ENCODE results near the gene AMT.

Gene AMT

GRCh38 chr3:49422379-49423248 is at the start of gene AMT:
Gene AMT, minus strand, starts transcription at chr3:49422473. Its CDS starts 23 bp downstream, at chr3:49422450.
- no peaks in the 10 kb centered on the region for H3K27me3 ChIP-seq (ENCODE audit: insufficient read depth, low read depth, severe bottlenecking)
- H3K9me3 ChIP-seq (ENCODE audit: severe bottlenecking) = no peaks in the 10 kb centered on the region
- peaks cover 10% of the 10 kb centered on the region; the same call in 1 of the 2 replicates for H3K36me3 ChIP-seq
- H3K4me3 ChIP-seq (ENCODE audit: low read depth, low read length) = peak within 1 kb of the TSS; percentile 67
- peak; percentile 89 for DNase-seq
- H3K27ac ChIP-seq = peak within 1 kb of the TSS; percentile 73
- TF ChIP-seq CTCF (IDR thresholded peaks at IDR 0.05; ENCODE audit: low read depth, low read length) = no peak

DNA sequence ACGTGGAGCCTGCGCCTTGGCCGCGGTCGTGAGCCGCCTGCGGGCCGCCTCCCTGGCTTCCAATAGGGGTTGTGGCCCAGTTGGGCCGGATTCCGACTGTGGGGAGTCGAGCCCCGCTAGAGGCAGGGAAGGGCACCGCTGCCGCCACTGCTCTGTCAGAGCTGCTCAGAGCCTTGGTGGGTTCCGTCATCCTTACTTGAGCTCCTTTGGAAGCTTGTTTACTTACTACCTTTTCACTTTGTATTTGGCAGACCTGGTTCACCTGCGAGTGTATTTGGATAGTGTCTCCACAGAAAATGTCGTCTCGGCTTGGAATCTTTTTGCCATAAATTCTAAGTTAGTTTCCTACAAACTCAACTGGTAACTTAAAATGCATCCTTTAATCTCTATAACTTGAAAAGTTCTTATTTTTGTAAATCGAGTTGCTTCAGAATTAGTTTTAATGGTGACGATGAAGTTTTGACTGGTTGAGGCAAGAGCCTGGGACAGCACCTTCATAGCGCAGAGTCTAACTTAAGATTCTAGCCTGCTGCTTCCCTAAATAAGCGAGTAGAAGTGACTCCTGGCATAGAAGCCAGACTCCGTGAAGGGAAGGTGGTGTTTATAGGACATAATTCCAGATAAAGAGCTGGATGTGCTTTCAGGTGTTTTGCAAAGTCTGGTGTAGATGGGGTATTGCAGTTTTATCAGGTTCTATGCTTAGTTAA is 48.6 kb upstream of the AMT start:
- no peak for TF ChIP-seq CTCF (IDR thresholded peaks at IDR 0.05; ENCODE audit: low read depth, low read length)
- Histone ChIP-seq H3K27ac (peak overlapping the region; percentile 93), H3K9me3 (ENCODE audit: severe bottlenecking) (no peaks in the 10 kb centered on the region), H3K36me3 (peaks cover 10% of the 10 kb centered on the region), H3K4me3 (ENCODE audit: low read depth, low read length) (peak overlapping the region; percentile 76), H3K27me3 (ENCODE audit: insufficient read depth, low read depth, severe bottlenecking) (no peaks in the 10 kb centered on the region)
- DNase-seq = no peak

DNA sequence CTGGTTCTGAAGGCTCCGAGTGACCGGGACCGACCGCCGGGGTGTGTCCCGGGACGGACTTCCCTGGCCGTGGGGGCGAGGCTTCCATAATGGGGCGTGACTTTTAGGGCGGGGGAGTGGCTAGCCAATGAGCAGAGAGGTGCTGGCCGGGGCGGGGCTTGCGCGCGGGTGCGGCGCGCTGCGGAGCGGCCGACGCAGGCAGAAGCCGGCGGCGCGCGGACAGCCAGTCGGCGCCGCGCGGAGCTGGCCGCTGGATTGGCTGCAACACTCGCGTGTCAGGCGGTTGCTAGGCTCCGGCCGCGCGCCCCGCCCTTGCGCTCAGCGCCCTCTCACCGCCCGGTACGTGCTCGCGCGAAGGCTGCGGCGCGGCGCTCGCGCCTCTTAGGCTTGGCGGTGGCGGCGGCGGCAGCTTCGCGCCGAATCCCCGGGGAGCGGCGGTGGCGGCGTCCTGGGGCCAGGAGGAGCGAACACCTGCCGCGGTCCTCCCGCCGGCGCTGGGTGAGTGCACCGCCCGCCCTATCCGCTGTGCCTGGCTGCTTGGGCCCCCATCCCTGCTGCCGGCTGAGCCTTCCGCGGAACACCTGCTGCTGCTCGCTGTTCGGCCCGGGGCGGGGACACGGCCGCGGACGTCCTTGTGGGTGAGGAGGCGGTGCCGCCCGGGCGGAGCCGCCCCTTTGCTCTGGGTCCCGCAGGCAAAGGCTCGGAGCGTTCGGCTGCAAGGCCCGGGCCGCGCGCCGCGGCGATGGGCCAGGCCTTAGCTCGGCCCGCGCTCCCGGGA is 47.9 kb upstream of the AMT start, which contains the start of gene DAG1:
Gene DAG1, plus strand, starts transcription at position 332 of the 778 bp plus-strand sequence. CDS start 40,268 bp downstream, outside the sequence.
- Histone ChIP-seq H3K4me3 (ENCODE audit: low read depth, low read length) (peak within 1 kb of the TSS; percentile 76), H3K27me3 (ENCODE audit: insufficient read depth, low read depth, severe bottlenecking) (no peaks in the 10 kb centered on the region), H3K27ac (peak within 1 kb of the TSS; percentile 93), H3K9me3 (ENCODE audit: severe bottlenecking) (no peaks in the 10 kb centered on the region), H3K36me3 (peaks cover 9% of the 10 kb centered on the region)
- DNase-seq = peak; percentile 98
- no peak for TF ChIP-seq CTCF (IDR thresholded peaks at IDR 0.05; ENCODE audit: low read depth, low read length)

DNA sequence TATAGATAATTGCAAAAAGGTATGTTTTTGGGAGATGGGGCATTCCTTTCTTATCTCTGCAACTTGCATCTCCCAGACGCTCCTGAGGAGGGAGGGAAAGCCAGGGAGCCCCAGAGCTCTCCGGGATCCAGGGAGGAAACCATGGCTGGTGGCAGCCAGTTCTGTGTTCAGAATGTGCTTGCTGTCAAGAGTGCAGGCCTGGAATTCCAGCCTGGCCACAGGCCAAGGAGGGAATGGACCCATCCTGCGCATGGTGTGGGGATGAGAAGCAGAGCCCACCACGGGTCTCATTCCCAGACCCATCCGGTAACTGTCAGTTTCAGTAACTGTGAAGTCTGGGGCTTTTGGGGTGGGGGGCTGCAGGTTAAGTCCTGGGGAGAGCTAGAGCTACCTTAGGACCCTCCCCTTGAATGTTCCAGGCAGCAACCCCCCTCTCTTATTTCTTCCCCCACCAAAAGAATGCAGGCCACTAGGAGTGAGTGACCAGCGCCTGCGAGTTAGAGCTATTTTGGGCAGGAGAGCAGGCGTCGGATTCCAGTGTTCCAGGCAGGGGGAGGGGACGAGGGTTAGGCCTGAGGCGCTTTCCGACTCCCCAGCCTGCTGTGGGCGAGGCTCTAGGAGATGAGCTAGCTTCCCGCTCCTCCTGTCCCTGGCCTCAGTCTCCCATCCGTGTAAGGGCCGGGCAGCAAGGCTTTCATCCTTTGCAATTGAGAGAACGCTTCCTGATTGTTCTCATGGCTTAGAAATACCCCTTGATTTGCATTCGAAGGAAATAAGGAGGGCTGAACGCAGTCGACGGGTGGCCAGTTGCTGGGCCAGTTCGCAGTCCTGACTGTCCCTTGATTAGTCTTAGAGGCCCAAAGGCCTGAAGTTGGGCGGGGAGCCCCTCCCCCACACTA is 47.0 kb upstream of the AMT start:
- H3K27me3 ChIP-seq (ENCODE audit: insufficient read depth, low read depth, severe bottlenecking) = no peaks in the 10 kb centered on the region
- H3K27ac ChIP-seq = peak overlapping the region; percentile 88
- DNase-seq = peak; percentile 75
- H3K36me3 ChIP-seq = peaks cover 7% of the 10 kb centered on the region
- peak overlapping the region; percentile 48 for H3K4me3 ChIP-seq (ENCODE audit: low read depth, low read length)
- no peaks in the 10 kb centered on the region for H3K9me3 ChIP-seq (ENCODE audit: severe bottlenecking)
- TF ChIP-seq CTCF (IDR thresholded peaks at IDR 0.05; ENCODE audit: low read depth, low read length) = no peak

DNA sequence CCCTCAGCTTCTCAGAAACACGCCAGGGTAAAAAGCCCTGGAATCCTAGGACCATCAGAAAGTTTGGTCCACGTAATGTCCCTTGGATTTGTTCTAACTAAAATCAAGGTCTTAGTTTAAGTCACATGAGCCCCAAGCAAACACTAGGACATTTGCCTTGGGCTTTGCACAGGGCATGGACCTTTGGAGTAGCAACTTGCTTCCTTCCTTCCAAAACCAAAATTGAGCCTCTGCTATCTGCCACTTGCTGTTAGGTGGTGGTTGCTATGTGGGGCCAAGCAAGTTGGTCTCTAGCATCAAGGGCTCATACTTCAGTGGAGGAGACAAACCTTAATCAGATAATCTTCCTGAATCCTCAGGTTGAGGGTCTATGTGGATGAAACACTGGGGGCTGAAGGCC is 43.8 kb upstream of the AMT start:
- no peak overlapping the region for H3K27ac ChIP-seq
- no peak for TF ChIP-seq CTCF (IDR thresholded peaks at IDR 0.05; ENCODE audit: low read depth, low read length)
- DNase-seq = no peak
- H3K9me3 ChIP-seq (ENCODE audit: severe bottlenecking) = no peaks in the 10 kb centered on the region
- no peaks in the 10 kb centered on the region; the same call in 1 of the 2 replicates for H3K36me3 ChIP-seq
- no peak overlapping the region for H3K4me3 ChIP-seq (ENCODE audit: low read depth, low read length)
- no peaks in the 10 kb centered on the region for H3K27me3 ChIP-seq (ENCODE audit: insufficient read depth, low read depth, severe bottlenecking)

Measured in WERI-Rb-1 (cell line).